HepG2 (cell line): ENCODE measurements around the gene MAP2K2.

ENCODE experiments used
- KAT7 ChIP-seq: IDR thresholded peaks from 2 replicates; pipeline ENCODE4 v1.6.1; 2018; ENCODE audit warnings: borderline replicate concordance, missing compliant biosample characterization
- PRMT3 ChIP-seq: sonication (generic); formaldehyde crosslinking; IDR thresholded peaks from 2 replicates; pipeline ENCODE4 v1.8.1; 2022; ENCODE audit warnings: low read depth, mild to moderate bottlenecking, moderate library complexity, missing genetic modification reagents, borderline replicate concordance
- RBFOX2 ChIP-seq: fragments of 200-400 bp; formaldehyde crosslinking; IDR thresholded peaks from 2 replicates; pipeline ENCODE4 v1.6.1; 2017; ENCODE audit warnings: low read depth, mild to moderate bottlenecking, low read length
- TAF1 ChIP-seq: sonication (generic); formaldehyde crosslinking; IDR thresholded peaks from 2 replicates; pipeline ENCODE4 v1.4.0; 2020; ENCODE audit warnings: missing genetic modification reagents
- TBX3 ChIP-seq: fragments of 450-650 bp; IDR thresholded peaks from 2 replicates; pipeline ENCODE4 v1.6.1; 2017; ENCODE audit warnings: antibody characterized with exemption, mild to moderate bottlenecking, inconsistent platforms, borderline replicate concordance
- TF ChIP-seq, protein P1 (sequence below), 2 experiments: fragments of 450-650 bp in 1 of 2; sonication (generic) in 1 of 2; formaldehyde crosslinking in 1 of 2; IDR thresholded peaks; 2 replicates each; pipeline versions ENCODE4 v1.6.1 to v1.8.0; 2016 to 2022; ENCODE audit warnings: antibody characterized with exemption in 1 of 2, mild to moderate bottlenecking in 1 of 2, missing genetic modification reagents in 1 of 2
- TF ChIP-seq, protein P2 (sequence below): IDR thresholded peaks from 2 replicates; pipeline ENCODE4 v1.6.1; 2016; ENCODE audit warnings: missing compliant biosample characterization, missing genetic modification reagents, borderline replicate concordance
- TF ChIP-seq, protein P3 (sequence below), 2 experiments: sonication (generic) in 1 of 2; formaldehyde crosslinking in 1 of 2; IDR thresholded peaks; 2 replicates each; pipeline versions ENCODE4 v1.5.1 to v1.6.1; 2011 to 2020; ENCODE audit warnings: borderline replicate concordance in 1 of 2, low read depth in 1 of 2, low read length in 1 of 2, mild to moderate bottlenecking in 1 of 2, missing genetic modification reagents in 1 of 2, moderate library complexity in 1 of 2
- TF ChIP-seq, protein P4 (sequence below): sonication (generic); formaldehyde crosslinking; IDR thresholded peaks from 2 replicates; pipeline ENCODE4 v1.5.0; 2020; ENCODE audit warnings: mild to moderate bottlenecking, missing genetic modification reagents, moderate library complexity
- TF ChIP-seq, protein P5 (sequence below): sonication (generic); formaldehyde crosslinking; IDR thresholded peaks from 2 replicates; pipeline ENCODE4 v1.9.0; 2022; ENCODE audit warnings: low read depth, missing genetic modification reagents
- TF ChIP-seq, protein P6 (sequence below): sonication (generic); formaldehyde crosslinking; IDR thresholded peaks from 2 replicates; pipeline ENCODE4 v1.4.0; 2020; ENCODE audit warnings: missing genetic modification reagents

DNA sequence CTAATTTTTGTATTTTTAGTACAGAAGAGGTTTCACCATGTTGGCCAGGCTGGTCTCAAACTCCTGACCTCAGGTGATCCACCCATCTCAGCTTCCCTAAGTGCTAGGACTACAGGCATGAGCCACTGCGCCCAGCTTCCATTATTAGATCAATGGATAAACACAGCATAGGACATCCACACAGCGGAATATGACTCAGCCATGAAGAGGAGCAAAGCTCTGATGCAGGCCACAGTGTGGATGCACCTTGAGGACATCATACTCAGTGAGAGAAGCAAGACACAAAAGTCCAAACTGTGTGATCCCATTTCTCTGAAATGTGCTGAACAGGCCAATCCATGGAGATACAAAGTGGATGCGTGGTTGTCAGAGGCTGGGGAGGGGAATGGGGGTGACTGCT, 52.3 kb downstream of the MAP2K2 start:
- TF ChIP-seq, protein P1, sequence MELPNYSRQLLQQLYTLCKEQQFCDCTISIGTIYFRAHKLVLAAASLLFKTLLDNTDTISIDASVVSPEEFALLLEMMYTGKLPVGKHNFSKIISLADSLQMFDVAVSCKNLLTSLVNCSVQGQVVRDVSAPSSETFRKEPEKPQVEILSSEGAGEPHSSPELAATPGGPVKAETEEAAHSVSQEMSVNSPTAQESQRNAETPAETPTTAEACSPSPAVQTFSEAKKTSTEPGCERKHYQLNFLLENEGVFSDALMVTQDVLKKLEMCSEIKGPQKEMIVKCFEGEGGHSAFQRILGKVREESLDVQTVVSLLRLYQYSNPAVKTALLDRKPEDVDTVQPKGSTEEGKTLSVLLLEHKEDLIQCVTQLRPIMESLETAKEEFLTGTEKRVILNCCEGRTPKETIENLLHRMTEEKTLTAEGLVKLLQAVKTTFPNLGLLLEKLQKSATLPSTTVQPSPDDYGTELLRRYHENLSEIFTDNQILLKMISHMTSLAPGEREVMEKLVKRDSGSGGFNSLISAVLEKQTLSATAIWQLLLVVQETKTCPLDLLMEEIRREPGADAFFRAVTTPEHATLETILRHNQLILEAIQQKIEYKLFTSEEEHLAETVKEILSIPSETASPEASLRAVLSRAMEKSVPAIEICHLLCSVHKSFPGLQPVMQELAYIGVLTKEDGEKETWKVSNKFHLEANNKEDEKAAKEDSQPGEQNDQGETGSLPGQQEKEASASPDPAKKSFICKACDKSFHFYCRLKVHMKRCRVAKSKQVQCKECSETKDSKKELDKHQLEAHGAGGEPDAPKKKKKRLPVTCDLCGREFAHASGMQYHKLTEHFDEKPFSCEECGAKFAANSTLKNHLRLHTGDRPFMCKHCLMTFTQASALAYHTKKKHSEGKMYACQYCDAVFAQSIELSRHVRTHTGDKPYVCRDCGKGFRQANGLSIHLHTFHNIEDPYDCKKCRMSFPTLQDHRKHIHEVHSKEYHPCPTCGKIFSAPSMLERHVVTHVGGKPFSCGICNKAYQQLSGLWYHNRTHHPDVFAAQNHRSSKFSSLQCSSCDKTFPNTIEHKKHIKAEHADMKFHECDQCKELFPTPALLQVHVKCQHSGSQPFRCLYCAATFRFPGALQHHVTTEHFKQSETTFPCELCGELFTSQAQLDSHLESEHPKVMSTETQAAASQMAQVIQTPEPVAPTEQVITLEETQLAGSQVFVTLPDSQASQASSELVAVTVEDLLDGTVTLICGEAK (IDR thresholded peaks at IDR 0.05), result no peak
- TF ChIP-seq, protein P1 (CRISPR knock-in tag; IDR thresholded peaks at IDR 0.05), result no peak
- TF ChIP-seq, protein P2, sequence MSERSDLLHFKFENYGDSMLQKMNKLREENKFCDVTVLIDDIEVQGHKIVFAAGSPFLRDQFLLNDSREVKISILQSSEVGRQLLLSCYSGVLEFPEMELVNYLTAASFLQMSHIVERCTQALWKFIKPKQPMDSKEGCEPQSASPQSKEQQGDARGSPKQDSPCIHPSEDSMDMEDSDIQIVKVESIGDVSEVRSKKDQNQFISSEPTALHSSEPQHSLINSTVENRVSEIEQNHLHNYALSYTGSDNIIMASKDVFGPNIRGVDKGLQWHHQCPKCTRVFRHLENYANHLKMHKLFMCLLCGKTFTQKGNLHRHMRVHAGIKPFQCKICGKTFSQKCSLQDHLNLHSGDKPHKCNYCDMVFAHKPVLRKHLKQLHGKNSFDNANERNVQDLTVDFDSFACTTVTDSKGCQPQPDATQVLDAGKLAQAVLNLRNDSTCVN (CRISPR knock-in tag), result no peak
- TF ChIP-seq, protein P3, sequence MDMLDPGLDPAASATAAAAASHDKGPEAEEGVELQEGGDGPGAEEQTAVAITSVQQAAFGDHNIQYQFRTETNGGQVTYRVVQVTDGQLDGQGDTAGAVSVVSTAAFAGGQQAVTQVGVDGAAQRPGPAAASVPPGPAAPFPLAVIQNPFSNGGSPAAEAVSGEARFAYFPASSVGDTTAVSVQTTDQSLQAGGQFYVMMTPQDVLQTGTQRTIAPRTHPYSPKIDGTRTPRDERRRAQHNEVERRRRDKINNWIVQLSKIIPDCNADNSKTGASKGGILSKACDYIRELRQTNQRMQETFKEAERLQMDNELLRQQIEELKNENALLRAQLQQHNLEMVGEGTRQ (IDR thresholded peaks at IDR 0.05; ENCODE audit: low read depth, low read length), result no peak
- TF ChIP-seq, protein P3 (CRISPR knock-in tag; IDR thresholded peaks at IDR 0.05; ENCODE audit: borderline replicate concordance), result no peak
- no peak for TF ChIP-seq PRMT3
- TF ChIP-seq, protein P4, sequence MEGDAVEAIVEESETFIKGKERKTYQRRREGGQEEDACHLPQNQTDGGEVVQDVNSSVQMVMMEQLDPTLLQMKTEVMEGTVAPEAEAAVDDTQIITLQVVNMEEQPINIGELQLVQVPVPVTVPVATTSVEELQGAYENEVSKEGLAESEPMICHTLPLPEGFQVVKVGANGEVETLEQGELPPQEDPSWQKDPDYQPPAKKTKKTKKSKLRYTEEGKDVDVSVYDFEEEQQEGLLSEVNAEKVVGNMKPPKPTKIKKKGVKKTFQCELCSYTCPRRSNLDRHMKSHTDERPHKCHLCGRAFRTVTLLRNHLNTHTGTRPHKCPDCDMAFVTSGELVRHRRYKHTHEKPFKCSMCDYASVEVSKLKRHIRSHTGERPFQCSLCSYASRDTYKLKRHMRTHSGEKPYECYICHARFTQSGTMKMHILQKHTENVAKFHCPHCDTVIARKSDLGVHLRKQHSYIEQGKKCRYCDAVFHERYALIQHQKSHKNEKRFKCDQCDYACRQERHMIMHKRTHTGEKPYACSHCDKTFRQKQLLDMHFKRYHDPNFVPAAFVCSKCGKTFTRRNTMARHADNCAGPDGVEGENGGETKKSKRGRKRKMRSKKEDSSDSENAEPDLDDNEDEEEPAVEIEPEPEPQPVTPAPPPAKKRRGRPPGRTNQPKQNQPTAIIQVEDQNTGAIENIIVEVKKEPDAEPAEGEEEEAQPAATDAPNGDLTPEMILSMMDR, result no peak
- no peak for TF ChIP-seq KAT7
- TF ChIP-seq TBX3, result no peak
- TF ChIP-seq, protein P5, sequence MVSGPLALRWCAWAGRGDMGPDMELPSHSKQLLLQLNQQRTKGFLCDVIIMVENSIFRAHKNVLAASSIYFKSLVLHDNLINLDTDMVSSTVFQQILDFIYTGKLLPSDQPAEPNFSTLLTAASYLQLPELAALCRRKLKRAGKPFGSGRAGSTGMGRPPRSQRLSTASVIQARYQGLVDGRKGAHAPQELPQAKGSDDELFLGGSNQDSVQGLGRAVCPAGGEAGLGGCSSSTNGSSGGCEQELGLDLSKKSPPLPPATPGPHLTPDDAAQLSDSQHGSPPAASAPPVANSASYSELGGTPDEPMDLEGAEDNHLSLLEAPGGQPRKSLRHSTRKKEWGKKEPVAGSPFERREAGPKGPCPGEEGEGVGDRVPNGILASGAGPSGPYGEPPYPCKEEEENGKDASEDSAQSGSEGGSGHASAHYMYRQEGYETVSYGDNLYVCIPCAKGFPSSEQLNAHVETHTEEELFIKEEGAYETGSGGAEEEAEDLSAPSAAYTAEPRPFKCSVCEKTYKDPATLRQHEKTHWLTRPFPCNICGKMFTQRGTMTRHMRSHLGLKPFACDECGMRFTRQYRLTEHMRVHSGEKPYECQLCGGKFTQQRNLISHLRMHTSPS (CRISPR knock-in tag), result no peak
- TF ChIP-seq, protein P6, sequence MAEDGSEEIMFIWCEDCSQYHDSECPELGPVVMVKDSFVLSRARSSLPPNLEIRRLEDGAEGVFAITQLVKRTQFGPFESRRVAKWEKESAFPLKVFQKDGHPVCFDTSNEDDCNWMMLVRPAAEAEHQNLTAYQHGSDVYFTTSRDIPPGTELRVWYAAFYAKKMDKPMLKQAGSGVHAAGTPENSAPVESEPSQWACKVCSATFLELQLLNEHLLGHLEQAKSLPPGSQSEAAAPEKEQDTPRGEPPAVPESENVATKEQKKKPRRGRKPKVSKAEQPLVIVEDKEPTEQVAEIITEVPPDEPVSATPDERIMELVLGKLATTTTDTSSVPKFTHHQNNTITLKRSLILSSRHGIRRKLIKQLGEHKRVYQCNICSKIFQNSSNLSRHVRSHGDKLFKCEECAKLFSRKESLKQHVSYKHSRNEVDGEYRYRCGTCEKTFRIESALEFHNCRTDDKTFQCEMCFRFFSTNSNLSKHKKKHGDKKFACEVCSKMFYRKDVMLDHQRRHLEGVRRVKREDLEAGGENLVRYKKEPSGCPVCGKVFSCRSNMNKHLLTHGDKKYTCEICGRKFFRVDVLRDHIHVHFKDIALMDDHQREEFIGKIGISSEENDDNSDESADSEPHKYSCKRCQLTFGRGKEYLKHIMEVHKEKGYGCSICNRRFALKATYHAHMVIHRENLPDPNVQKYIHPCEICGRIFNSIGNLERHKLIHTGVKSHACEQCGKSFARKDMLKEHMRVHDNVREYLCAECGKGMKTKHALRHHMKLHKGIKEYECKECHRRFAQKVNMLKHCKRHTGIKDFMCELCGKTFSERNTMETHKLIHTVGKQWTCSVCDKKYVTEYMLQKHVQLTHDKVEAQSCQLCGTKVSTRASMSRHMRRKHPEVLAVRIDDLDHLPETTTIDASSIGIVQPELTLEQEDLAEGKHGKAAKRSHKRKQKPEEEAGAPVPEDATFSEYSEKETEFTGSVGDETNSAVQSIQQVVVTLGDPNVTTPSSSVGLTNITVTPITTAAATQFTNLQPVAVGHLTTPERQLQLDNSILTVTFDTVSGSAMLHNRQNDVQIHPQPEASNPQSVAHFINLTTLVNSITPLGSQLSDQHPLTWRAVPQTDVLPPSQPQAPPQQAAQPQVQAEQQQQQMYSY (CRISPR knock-in tag), result no peak
- TF ChIP-seq RBFOX2, result no peak
- no peak for TF ChIP-seq TAF1 (CRISPR knock-in tag)
